ENCODE measurements around the gene CXXC5.
"Not testable (repeated sequence)": the region's sequence is repeated elsewhere in the genome, so short reads cannot be mapped to it uniquely, and the experiment has no call there.

Gene CXXC5

GRCh38 chr5:139711067-139711905 is 63.1 kb downstream of the CXXC5 start:
- DNase-seq, result peak; percentile 81
- TF ChIP-seq, protein P1, sequence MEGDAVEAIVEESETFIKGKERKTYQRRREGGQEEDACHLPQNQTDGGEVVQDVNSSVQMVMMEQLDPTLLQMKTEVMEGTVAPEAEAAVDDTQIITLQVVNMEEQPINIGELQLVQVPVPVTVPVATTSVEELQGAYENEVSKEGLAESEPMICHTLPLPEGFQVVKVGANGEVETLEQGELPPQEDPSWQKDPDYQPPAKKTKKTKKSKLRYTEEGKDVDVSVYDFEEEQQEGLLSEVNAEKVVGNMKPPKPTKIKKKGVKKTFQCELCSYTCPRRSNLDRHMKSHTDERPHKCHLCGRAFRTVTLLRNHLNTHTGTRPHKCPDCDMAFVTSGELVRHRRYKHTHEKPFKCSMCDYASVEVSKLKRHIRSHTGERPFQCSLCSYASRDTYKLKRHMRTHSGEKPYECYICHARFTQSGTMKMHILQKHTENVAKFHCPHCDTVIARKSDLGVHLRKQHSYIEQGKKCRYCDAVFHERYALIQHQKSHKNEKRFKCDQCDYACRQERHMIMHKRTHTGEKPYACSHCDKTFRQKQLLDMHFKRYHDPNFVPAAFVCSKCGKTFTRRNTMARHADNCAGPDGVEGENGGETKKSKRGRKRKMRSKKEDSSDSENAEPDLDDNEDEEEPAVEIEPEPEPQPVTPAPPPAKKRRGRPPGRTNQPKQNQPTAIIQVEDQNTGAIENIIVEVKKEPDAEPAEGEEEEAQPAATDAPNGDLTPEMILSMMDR (IDR thresholded peaks at IDR 0.05), result no peak
- Mint-ChIP-seq H3K4me3 (peak overlapping the region; percentile 85), H3K36me3 (ENCODE audit: low read depth) (peaks cover under 1% of the 10 kb centered on the region), H3K9me3 (no peaks in the 10 kb centered on the region), H3K4me1 (peaks cover 54% of the 10 kb centered on the region), H3K27me3 (ENCODE audit: low read depth, poor library complexity) (peaks cover 6% of the 10 kb centered on the region), H3K27ac (peak overlapping the region; percentile 94)

DNA sequence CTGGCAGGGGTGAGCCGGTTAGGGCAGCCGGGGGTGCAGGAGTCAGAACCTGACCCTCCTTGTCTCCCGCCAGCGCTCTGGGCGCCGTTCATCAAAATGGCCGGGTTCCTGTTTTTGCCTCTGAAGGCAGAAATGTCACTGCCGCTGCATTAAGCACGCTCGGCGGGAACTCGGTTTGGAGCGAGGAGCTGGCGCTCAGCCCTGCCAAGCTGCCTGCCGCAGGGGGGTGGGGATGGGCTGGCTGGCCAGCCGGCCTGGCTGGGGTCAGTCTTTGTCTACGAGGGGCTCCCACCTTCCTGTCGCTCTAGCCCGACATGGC is 63.7 kb downstream of the CXXC5 start:
- peaks cover 5% of the 10 kb centered on the region for H3K9me3 Mint-ChIP-seq
- TF ChIP-seq, protein P1 (IDR thresholded peaks at IDR 0.05), result no peak
- H3K27me3 Mint-ChIP-seq (ENCODE audit: low read depth, poor library complexity), result peaks cover 6% of the 10 kb centered on the region

DNA sequence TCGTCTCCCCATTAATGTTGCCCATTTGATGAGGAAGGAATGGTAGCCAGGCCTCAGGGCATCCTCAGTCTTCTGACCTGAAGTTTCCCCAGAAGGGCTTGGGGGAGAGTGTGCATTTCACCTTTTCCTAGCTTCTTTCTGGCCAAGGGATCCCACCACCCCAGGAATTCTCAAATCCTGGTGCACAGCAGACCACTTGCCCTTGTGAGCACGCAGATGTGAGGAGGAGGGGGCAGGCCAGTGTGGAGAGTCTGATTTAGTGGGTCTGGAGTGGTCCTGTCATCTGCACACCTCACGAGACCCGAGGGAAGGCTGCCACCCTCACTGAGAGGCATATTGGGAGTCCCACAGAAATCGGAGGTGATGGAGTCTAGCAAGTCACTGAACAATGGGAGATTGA is 64.3 kb downstream of the CXXC5 start:
- H3K27ac Mint-ChIP-seq, result no peak overlapping the region
- peak overlapping the region; percentile 85 for H3K4me3 Mint-ChIP-seq

More for the DNA sequence above, 63.7 kb downstream of the CXXC5 start:
- peaks cover 6% of the 10 kb centered on the region for H3K36me3 Mint-ChIP-seq (ENCODE audit: low read depth)
- H3K4me3 Mint-ChIP-seq, result peak overlapping the region; percentile 85
- peak; percentile 67 for DNase-seq
- peaks cover 54% of the 10 kb centered on the region for H3K4me1 Mint-ChIP-seq
- H3K27ac Mint-ChIP-seq, result peak overlapping the region; percentile 94

DNA sequence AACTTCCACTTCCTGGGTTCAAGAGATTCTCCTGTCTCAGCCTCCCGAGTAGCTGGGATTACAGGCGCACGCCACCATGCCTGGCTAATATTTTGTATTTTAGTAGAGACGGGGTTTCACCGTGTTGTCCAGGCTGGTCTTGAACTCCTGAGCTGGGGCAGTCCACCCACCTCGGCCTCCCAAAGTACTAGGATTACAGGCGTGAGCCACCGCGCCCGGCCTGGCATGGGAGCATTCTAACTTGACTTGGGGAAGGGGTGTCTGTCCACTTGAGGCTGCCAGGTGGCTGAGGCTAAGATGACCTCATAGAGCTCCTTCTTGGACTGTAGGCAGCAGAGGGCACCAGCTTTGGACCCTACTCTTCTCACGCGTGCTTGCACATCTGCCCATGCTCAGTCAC is 65.7 kb downstream of the CXXC5 start:
- H3K36me3 Mint-ChIP-seq (ENCODE audit: low read depth), result peaks cover 23% of the 10 kb centered on the region
- H3K9me3 Mint-ChIP-seq, result peaks cover 20% of the 10 kb centered on the region
- peaks cover 33% of the 10 kb centered on the region for H3K4me1 Mint-ChIP-seq
- not testable (repeated sequence) for H3K27ac Mint-ChIP-seq; DNase-seq; H3K4me3 Mint-ChIP-seq; H3K27me3 Mint-ChIP-seq (ENCODE audit: low read depth, poor library complexity)

More for the DNA sequence above, 64.3 kb downstream of the CXXC5 start:
- H3K27me3 Mint-ChIP-seq (ENCODE audit: low read depth, poor library complexity), result peaks cover 6% of the 10 kb centered on the region
- peaks cover 9% of the 10 kb centered on the region for H3K9me3 Mint-ChIP-seq
- DNase-seq, result no peak
- H3K36me3 Mint-ChIP-seq (ENCODE audit: low read depth), result peaks cover 11% of the 10 kb centered on the region
- H3K4me1 Mint-ChIP-seq, result peaks cover 48% of the 10 kb centered on the region
- TF ChIP-seq, protein P1 (IDR thresholded peaks at IDR 0.05), result no peak

- peaks cover 19% of the 10 kb centered on the region for H3K4me1 Mint-ChIP-seq
These were observed 69.1 kb downstream of the CXXC5 start for GRCh38 chr5:139717221-139717620.

DNA sequence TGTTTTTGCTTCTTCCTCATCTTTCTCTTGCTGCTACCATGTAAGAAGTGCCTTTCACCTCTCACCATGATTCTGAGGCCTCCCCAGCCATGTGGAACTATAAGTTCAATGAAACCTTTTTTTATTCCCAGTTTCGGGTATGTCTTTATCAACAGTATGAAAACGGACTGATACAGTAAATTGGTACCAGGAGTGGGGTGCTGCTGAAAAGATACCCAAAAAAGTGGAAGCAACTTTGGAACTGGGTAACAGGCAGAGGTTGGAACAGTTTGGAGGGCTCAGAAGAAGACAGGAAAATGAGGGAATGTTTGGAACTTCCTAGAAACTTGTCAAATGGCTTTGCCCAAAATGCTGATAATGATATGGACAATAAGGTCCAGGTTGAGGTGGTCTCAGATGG is 70.3 kb downstream of the CXXC5 start:
- not testable (repeated sequence) for DNase-seq; H3K27me3 Mint-ChIP-seq (ENCODE audit: low read depth, poor library complexity); H3K27ac Mint-ChIP-seq; H3K4me3 Mint-ChIP-seq; H3K4me1 Mint-ChIP-seq
- H3K9me3 Mint-ChIP-seq, result peaks cover 52% of the 10 kb centered on the region
- peaks cover 53% of the 10 kb centered on the region for H3K36me3 Mint-ChIP-seq (ENCODE audit: low read depth)

More at GRCh38 chr5:139717221-139717620, 69.1 kb downstream of the CXXC5 start:
- peaks cover 52% of the 10 kb centered on the region for H3K9me3 Mint-ChIP-seq
- DNase-seq, result no peak
- TF ChIP-seq, protein P1 (IDR thresholded peaks at IDR 0.05), result no peak
- H3K36me3 Mint-ChIP-seq (ENCODE audit: low read depth), result peaks cover 51% of the 10 kb centered on the region
- H3K27ac Mint-ChIP-seq, result no peak overlapping the region
- peaks cover 9% of the 10 kb centered on the region for H3K27me3 Mint-ChIP-seq (ENCODE audit: low read depth, poor library complexity)
- no peak overlapping the region for H3K4me3 Mint-ChIP-seq

- DNase-seq; H3K27ac Mint-ChIP-seq; H3K27me3 Mint-ChIP-seq (ENCODE audit: low read depth, poor library complexity); H3K4me3 Mint-ChIP-seq: not testable (repeated sequence)
- Mint-ChIP-seq H3K4me1 (peaks cover 20% of the 10 kb centered on the region), H3K36me3 (ENCODE audit: low read depth) (peaks cover 59% of the 10 kb centered on the region), H3K9me3 (peaks cover 52% of the 10 kb centered on the region)
These were observed 71.8 kb downstream of the CXXC5 start for GRCh38 chr5:139719970-139720369.
